LNCAP (cell line): Measurements from ENCODE around the gene MYOF.

Source experiments
- TF ChIP-seq, protein P1 (sequence below): fragments of 450-650 bp; IDR thresholded peaks from 2 replicates; pipeline ENCODE4 v1.5.1; 2017; ENCODE audit warnings: mild to moderate bottlenecking

MYOF gene

DNA sequence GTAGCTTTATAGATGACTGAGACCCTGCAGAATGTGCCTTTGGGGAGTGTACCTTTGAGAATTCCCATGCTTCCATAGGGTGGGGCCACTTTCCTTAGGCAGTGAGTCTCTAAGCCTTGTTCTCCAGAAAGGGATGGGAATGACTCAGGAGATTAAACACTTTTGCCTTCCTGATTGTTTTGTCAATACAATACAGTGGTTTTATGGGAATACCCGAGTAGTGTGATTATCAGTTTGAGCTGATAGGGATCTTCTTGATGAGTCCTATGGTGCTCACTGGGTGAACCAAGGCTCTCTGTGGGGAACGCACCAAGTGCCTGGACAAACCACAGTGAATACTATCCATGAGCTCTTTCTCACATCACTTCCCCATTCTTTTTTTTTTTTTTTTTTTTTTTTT lies 6.3 kb downstream of the MYOF start:
- TF ChIP-seq, protein P1, sequence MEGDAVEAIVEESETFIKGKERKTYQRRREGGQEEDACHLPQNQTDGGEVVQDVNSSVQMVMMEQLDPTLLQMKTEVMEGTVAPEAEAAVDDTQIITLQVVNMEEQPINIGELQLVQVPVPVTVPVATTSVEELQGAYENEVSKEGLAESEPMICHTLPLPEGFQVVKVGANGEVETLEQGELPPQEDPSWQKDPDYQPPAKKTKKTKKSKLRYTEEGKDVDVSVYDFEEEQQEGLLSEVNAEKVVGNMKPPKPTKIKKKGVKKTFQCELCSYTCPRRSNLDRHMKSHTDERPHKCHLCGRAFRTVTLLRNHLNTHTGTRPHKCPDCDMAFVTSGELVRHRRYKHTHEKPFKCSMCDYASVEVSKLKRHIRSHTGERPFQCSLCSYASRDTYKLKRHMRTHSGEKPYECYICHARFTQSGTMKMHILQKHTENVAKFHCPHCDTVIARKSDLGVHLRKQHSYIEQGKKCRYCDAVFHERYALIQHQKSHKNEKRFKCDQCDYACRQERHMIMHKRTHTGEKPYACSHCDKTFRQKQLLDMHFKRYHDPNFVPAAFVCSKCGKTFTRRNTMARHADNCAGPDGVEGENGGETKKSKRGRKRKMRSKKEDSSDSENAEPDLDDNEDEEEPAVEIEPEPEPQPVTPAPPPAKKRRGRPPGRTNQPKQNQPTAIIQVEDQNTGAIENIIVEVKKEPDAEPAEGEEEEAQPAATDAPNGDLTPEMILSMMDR = no peak

DNA sequence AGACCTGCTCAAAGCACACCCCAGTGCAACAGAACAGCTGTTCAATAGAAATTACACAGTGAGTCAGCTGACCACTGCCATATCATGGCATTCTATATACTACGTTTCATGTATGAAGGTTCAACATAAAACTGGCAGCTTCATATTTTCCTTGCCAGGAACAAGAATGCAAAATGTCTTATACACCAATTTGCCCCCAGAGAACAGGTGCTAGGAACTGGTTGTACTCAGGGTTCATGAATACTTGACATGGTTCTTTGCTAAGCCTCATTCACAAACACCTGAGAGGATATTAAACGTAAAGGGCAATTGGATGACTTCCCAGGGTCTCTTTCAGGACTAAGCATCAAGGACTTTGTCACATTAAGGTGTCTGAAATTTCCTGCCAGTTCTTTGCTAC lies 6.9 kb downstream of the MYOF start:
- TF ChIP-seq, protein P1 = no peak

DNA sequence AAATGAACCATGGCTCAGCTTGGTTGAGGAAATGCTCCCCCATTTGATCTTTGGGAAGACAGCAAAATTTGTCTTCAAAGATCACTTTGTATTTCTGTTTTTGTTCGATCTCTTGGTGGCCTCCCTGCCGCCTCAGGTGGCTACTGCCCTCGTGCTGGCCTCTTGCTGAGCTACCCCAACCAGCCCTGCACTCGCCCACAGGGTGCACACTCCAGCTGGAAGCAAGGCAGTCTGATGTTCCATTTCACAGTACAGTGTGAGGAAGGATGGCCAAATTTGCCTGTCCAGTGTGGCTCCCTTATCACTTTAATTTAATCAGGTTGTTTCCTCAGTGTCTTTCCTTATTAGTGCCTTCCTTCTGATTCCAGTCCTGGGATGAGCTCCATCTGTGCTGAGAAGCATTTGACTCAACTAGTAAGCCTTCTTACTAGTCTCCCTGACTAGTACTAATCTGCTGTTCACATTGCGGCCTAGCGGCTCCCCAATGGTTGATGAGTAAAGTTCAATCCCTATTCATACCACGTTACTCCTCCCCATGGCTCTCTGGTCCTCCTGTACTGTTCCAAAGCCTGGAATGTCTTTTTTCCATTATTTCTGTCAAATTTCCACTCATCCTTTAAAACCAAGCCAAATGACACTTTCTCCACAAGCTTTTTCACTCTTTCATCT lies 8.2 kb downstream of the MYOF start:
- TF ChIP-seq, protein P1 = no peak

DNA sequence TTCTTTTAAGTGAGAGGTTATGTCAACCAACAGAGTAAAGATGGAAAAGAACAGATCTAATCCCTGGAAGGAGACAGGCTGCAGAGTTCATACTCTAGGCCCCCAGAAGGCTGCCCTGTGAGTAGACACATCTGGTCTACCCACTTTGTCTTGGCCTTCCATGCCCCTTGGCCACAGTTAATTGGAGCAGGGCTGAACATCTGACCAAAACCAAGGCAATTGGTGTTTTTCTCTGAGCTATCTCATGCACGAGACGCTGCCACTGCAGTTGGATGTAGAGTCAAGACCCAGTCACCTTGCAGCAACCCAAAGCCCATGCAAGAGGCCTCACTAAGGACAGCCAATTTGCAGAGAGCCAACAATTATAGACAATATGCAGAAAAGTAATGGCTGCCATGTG lies 9.0 kb downstream of the MYOF start:
- TF ChIP-seq, protein P1 = no peak

DNA sequence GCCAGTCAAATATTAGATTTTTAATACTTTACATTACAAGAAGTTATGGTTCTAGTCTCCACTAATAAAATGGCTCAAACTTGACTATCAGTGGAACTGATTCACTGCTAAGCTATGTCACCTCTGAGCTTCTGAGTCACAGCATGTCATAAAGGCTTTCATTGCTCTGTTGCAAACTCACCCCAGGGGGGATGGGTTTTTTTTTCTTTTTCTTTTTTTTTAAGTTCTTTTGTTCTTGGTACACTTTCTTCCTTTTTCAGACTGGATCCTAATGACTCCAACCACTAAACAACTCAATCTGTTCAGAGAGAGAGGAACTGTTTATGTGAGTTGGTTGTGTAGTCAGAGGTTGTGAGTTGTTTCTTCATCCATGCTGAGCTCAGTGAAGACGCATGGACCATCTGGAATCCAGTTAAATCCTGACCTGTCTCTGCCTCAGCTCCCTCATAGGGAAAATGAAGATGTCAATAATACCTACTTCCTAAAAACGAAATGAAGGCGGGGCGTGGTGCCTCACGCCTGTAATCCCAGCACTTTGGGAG lies 11.0 kb downstream of the MYOF start:
- TF ChIP-seq, protein P1 = no peak

DNA sequence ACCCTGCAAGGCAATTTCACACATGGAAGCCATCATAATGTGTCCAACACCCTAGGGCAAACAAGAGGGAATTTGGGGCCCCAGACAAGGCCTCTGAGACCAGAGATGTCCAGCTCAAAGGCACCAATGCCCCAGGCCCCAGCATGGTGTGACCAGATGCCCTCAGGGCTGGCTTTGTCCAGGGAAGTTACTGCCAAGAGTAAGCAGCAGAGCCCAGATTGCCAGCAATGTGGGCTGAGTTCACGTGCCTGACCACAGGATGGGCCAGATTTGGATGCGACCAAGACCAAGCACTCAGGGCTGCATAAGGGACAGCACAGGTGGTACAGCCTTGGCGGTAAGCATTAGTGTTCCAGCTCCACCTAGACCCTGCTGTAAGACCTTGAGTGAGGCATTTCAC lies 12.7 kb downstream of the MYOF start:
- TF ChIP-seq, protein P1 = no peak

DNA sequence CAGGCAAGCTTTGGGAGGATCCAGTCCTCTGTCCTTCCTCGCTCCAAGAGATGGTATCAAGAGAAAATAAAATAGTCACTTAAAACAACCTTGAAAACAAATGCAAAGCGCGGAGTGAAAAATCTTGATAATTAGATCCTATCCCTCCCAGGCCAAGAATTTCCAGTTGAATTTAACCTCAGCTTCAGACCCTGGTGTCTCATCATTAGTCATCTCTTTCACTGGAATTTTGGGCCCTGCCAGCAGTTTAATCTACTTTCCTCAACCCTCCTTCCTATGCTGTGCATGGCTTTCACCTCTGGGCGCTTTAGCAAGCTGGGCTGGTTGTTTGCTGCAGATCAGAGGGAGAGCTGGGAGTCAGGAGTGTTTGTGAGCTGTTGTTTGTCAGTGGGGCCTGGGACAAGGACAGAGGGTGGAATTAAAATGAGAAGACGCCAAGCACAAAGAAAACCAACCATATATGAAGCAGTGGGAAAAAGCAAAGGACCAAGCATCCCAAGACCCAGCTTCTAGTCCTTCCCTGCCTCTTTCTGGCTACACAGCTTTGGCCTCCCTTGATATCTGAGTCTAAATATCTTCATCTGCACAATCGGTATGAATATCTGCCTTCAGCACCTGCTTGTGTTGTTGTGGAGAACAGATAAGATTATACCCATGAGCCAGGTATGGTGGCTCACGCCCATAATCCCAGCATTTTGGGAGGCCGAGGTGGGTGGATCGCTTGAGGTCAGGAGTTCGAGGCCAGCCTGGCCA lies 13.5 kb downstream of the MYOF start:
- TF ChIP-seq, protein P1 = no peak
